ENCODE measurements around the gene RICTOR.

Gene RICTOR

GRCh38 chr5:39005566-39006232, 68.5 kb downstream of the RICTOR start:
- CTCF ChIA-PET: interaction anchor here (0.6 to 1.2 kb wide), 5 partner anchors 69 to 546 kb away, joined by 3 to 6 read pairs (median 3); no protein-coding TSS in a partner anchor
- TF ChIP-seq, protein P1, sequence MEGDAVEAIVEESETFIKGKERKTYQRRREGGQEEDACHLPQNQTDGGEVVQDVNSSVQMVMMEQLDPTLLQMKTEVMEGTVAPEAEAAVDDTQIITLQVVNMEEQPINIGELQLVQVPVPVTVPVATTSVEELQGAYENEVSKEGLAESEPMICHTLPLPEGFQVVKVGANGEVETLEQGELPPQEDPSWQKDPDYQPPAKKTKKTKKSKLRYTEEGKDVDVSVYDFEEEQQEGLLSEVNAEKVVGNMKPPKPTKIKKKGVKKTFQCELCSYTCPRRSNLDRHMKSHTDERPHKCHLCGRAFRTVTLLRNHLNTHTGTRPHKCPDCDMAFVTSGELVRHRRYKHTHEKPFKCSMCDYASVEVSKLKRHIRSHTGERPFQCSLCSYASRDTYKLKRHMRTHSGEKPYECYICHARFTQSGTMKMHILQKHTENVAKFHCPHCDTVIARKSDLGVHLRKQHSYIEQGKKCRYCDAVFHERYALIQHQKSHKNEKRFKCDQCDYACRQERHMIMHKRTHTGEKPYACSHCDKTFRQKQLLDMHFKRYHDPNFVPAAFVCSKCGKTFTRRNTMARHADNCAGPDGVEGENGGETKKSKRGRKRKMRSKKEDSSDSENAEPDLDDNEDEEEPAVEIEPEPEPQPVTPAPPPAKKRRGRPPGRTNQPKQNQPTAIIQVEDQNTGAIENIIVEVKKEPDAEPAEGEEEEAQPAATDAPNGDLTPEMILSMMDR (tag by site-specific recombination; IDR thresholded peaks at IDR 0.05): peak; percentile 29; the same call in 1 of the 2 replicates
- peak; percentile 33; the same call in 1 of the 2 replicates for TF ChIP-seq ZNF654 (tag by site-specific recombination; IDR thresholded peaks at IDR 0.05; ENCODE audit: low read depth)
- TF ChIP-seq, protein P2, sequence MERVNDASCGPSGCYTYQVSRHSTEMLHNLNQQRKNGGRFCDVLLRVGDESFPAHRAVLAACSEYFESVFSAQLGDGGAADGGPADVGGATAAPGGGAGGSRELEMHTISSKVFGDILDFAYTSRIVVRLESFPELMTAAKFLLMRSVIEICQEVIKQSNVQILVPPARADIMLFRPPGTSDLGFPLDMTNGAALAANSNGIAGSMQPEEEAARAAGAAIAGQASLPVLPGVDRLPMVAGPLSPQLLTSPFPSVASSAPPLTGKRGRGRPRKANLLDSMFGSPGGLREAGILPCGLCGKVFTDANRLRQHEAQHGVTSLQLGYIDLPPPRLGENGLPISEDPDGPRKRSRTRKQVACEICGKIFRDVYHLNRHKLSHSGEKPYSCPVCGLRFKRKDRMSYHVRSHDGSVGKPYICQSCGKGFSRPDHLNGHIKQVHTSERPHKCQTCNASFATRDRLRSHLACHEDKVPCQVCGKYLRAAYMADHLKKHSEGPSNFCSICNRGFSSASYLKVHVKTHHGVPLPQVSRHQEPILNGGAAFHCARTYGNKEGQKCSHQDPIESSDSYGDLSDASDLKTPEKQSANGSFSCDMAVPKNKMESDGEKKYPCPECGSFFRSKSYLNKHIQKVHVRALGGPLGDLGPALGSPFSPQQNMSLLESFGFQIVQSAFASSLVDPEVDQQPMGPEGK (tag by site-specific recombination; IDR thresholded peaks at IDR 0.05): no peak
- Histone ChIP-seq H3K4me3 (ENCODE audit: low read depth, low read length) (no peak overlapping the region), H3K27ac (ENCODE audit: extremely low read depth, low read depth, low read length) (no peak overlapping the region), H3K9me3 (ENCODE audit: control insufficient read depth, insufficient read depth, low read depth, low read length) (no peaks in the 10 kb centered on the region), H3K4me1 (ENCODE audit: control insufficient read depth, insufficient read depth, low read length) (no peaks in the 10 kb centered on the region), H3K36me3 (ENCODE audit: control insufficient read depth in 2 of 2, insufficient read depth in 1 of 2, low read length in 2 of 2) (peaks cover 0 to 3% of the 10 kb centered on the region in 2 experiments; a peak in 2 of 3 replicates)
- POLR2A ChIA-PET: no interaction called here

DNA sequence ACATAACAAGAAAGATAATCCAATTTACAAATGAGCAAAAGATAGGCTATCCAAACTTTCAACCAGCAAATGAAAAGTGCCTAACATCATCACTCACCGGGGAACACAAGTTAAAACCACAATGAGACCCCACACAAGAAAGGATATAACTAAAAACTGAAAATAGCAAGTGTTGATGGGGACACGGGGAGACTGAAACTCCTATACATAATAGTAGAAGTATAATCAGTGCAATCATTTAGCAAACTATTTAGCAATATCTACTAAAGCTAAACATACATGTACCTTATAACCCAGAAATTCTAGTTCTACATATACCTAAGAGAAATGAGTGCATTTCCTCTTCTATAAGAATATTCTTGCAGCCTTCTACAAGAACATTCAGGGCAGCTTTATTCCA, 72.5 kb downstream of the RICTOR start:
- no peaks in the 10 kb centered on the region for H3K9me3 ChIP-seq (ENCODE audit: control insufficient read depth, insufficient read depth, low read depth, low read length)
- ChIA-PET POLR2A (interaction anchor here (0.6 to 0.7 kb wide), 2 partner anchors 52 to 141 kb away, joined by 3 to 5 read pairs; no protein-coding TSS in a partner anchor), CTCF (interaction anchor here (0.6 to 3.3 kb wide), 3 partner anchors 79 to 216 kb away, joined by 3 to 19 read pairs (median 4); no protein-coding TSS in a partner anchor)
- H3K4me1 ChIP-seq (ENCODE audit: control insufficient read depth, insufficient read depth, low read length): no peaks in the 10 kb centered on the region
- peaks cover 3 to 9% of the 10 kb centered on the region in 2 experiments for H3K36me3 ChIP-seq (ENCODE audit: control insufficient read depth in 2 of 2, insufficient read depth in 1 of 2, low read length in 2 of 2)
- no peak overlapping the region for H3K4me3 ChIP-seq (ENCODE audit: low read depth, low read length)
- no peak for TF ChIP-seq SP2 (tag by site-specific recombination; IDR thresholded peaks at IDR 0.05)
- TF ChIP-seq ZNF843 (tag by site-specific recombination; IDR thresholded peaks at IDR 0.05): no peak
- TF ChIP-seq ZBTB21 (tag by site-specific recombination; IDR thresholded peaks at IDR 0.05): no peak
- no peak for TF ChIP-seq ZNF274 (IDR thresholded peaks at IDR 0.05; ENCODE audit: low read length)
- no peak for TF ChIP-seq ZNF274 (tag by site-specific recombination; IDR thresholded peaks at IDR 0.05; ENCODE audit: borderline replicate concordance)
- no peak for TF ChIP-seq ZNF2 (tag by site-specific recombination; IDR thresholded peaks at IDR 0.05)
- TF ChIP-seq HOXD13 (CRISPR knock-in tag; IDR thresholded peaks at IDR 0.05; ENCODE audit: borderline replicate concordance): no peak
- TF ChIP-seq ZNF777 (tag by site-specific recombination; IDR thresholded peaks at IDR 0.05; ENCODE audit: borderline replicate concordance): no peak
- no peak for TF ChIP-seq KLF17 (tag by site-specific recombination; IDR thresholded peaks at IDR 0.05)
- TF ChIP-seq ZNF48 (tag by site-specific recombination; IDR thresholded peaks at IDR 0.05): no peak
- TF ChIP-seq ZNF514 (tag by site-specific recombination; IDR thresholded peaks at IDR 0.05): no peak
- TF ChIP-seq ZNF549 (tag by site-specific recombination; IDR thresholded peaks at IDR 0.05): no peak
- TF ChIP-seq, protein P3, sequence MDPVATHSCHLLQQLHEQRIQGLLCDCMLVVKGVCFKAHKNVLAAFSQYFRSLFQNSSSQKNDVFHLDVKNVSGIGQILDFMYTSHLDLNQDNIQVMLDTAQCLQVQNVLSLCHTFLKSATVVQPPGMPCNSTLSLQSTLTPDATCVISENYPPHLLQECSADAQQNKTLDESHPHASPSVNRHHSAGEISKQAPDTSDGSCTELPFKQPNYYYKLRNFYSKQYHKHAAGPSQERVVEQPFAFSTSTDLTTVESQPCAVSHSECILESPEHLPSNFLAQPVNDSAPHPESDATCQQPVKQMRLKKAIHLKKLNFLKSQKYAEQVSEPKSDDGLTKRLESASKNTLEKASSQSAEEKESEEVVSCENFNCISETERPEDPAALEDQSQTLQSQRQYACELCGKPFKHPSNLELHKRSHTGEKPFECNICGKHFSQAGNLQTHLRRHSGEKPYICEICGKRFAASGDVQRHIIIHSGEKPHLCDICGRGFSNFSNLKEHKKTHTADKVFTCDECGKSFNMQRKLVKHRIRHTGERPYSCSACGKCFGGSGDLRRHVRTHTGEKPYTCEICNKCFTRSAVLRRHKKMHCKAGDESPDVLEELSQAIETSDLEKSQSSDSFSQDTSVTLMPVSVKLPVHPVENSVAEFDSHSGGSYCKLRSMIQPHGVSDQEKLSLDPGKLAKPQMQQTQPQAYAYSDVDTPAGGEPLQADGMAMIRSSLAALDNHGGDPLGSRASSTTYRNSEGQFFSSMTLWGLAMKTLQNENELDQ (tag by site-specific recombination; IDR thresholded peaks at IDR 0.05; ENCODE audit: low read depth): no peak
- TF ChIP-seq HIC1 (tag by site-specific recombination; IDR thresholded peaks at IDR 0.05): no peak
- TF ChIP-seq EGR2 (tag by site-specific recombination; IDR thresholded peaks at IDR 0.05; ENCODE audit: low read depth): no peak
- TF ChIP-seq ZBTB17 (tag by site-specific recombination; IDR thresholded peaks at IDR 0.05): no peak
- no peak for TF ChIP-seq ZNF155 (tag by site-specific recombination; IDR thresholded peaks at IDR 0.05)
- H3K27ac ChIP-seq (ENCODE audit: extremely low read depth, low read depth, low read length): no peak overlapping the region
